GM12878 (cell line): ENCODE data around the gene TRAF3.

Source experiments
- CREB1 ChIP-seq: IDR thresholded peaks from 2 replicates; pipeline ENCODE4 v1.6.1; 2012; ENCODE audit warnings: low read depth, mild to moderate bottlenecking, inconsistent platforms
- CTCF ChIP-seq, 3 experiments: IDR thresholded peaks in 2 of 3; conservative IDR thresholded peaks in 1 of 3; 2 replicates each; pipeline ENCODE4 v1.5.1; 2011; ENCODE audit warnings: low read depth in 3 of 3, low read length in 3 of 3, mild to moderate bottlenecking in 3 of 3, control low read depth in 2 of 3, moderate library complexity in 2 of 3, inconsistent platforms in 1 of 3, mixed read lengths in 1 of 3; ENCODE audit not compliant: control insufficient read depth in 2 of 3, insufficient read depth in 1 of 3; ENCODE audit errors: extremely low read depth in 1 of 3
- E2F4 ChIP-seq: IDR thresholded peaks from 2 replicates; pipeline ENCODE4 v1.6.1; 2012; ENCODE audit warnings: low read depth, low read length, improper control_type of control experiment
- ETV6 ChIP-seq, 2 experiments: fragments of 450-650 bp in 1 of 2; IDR thresholded peaks in 1 of 2; conservative IDR thresholded peaks in 1 of 2; 2 replicates each; pipeline ENCODE4 v1.6.1; 2014; ENCODE audit warnings: antibody characterized with exemption in 1 of 2, borderline replicate concordance in 1 of 2, low read depth in 1 of 2, mild to moderate bottlenecking in 1 of 2, moderate library complexity in 1 of 2
- HDGF ChIP-seq: fragments of 450-650 bp; IDR thresholded peaks from 2 replicates; pipeline ENCODE4 v1.6.1; 2016; ENCODE audit warnings: antibody characterized with exemption
- MAX ChIP-seq: IDR thresholded peaks from 2 replicates; pipeline ENCODE4 v1.6.1; 2012; ENCODE audit warnings: low read depth, low read length, improper control_type of control experiment
- MXI1 ChIP-seq: fragments of 150-350 bp; IDR thresholded peaks from 2 replicates; pipeline ENCODE4 v1.6.1; 2011; ENCODE audit warnings: low read depth, mild to moderate bottlenecking, inconsistent platforms, low read length, improper control_type of control experiment
- MYB ChIP-seq: fragments of 150-350 bp; IDR thresholded peaks from 2 replicates; pipeline ENCODE4 v1.6.1; 2014; ENCODE audit warnings: mild to moderate bottlenecking, low read depth, low read length, borderline replicate concordance
- SKIL ChIP-seq: fragments of 450-650 bp; IDR thresholded peaks from 2 replicates; pipeline ENCODE4 v1.6.1; 2017; ENCODE audit warnings: mild to moderate bottlenecking, low read depth, inconsistent platforms; ENCODE audit not compliant: poor library complexity, severe bottlenecking
- YBX1 ChIP-seq: fragments of 450-650 bp; IDR thresholded peaks from 2 replicates; pipeline ENCODE4 v1.6.1; 2016; ENCODE audit warnings: antibody characterized with exemption

GRCh38 chr14:102833991-102834390 lies 56.7 kb downstream of the TRAF3 start:
- no peak for TF ChIP-seq HDGF
- no peak for TF ChIP-seq MYB
- no peak for TF ChIP-seq YBX1
- no peak for TF ChIP-seq SKIL
- no peak for TF ChIP-seq E2F4
- TF ChIP-seq MAX: no peak
- TF ChIP-seq CREB1: no peak
- no peak for TF ChIP-seq ETV6 (conservative IDR thresholded peaks at IDR 0.05 in 1 of 2, IDR thresholded peaks at IDR 0.05 in 1 of 2; ENCODE audit: borderline replicate concordance in 1 of 2, low read depth in 1 of 2)
- no peak for TF ChIP-seq MXI1
- no peak for TF ChIP-seq CTCF (IDR thresholded peaks at IDR 0.05 in 2 of 3, conservative IDR thresholded peaks at IDR 0.05 in 1 of 3; ENCODE audit: control insufficient read depth in 2 of 3, extremely low read depth in 1 of 3, insufficient read depth in 1 of 3, low read depth in 3 of 3, low read length in 3 of 3)
